Panc1 (cell line): ENCODE data around the gene TPCN1. TPM values are rescaled to one million over a fixed set of nuclear protein-coding genes. Genes with fewer than 3 reads are reported as not detected.

Experiments used
- ATAC-seq: fragments of 200-7000 bp; cut with Tn5 transposase; 2 replicates; pipeline ENCODE4 v1.9.1; 2020; ENCODE audit warnings: mild to moderate bottlenecking, moderate library complexity
- BruUV-seq: library from RNA; stranded (reverse); fragments of 400-500 nt; replicated peaks from 2 replicates; lab custom pipeline; 2021; lab: Mats Ljungman, UMichigan
- CTCF ChIA-PET: fragments of 300-600 bp; sonication (Branson Sonifier 250); formaldehyde crosslinking; loops from one replicate; lab custom pipeline; 2022; ENCODE audit warnings: antibody characterized with exemption; lab: Charles Lee
- POLR2A ChIA-PET: fragments of 300-600 bp; sonication (Branson Sonifier 250); formaldehyde crosslinking; loops from one replicate; lab custom pipeline; 2022; ENCODE audit warnings: antibody characterized with exemption; lab: Charles Lee
- DNase-seq: peaks from one replicate; pipeline ENCODE4 v3.0.0-alpha.2; 2010; ENCODE audit warnings: low read depth, low spot score
- H3K27ac ChIP-seq: 2 replicates; pipeline ENCODE4 v1.5.1; 2011; ENCODE audit warnings: mild to moderate bottlenecking, low read length, inconsistent platforms
- H3K27me3 ChIP-seq: fragments of 200-500 bp; sonication (Bioruptor generic); 2 replicates; pipeline ENCODE4 v1.6.0; 2014; ENCODE audit warnings: low read length, inconsistent platforms; ENCODE audit not compliant: control insufficient read depth, insufficient read depth
- H3K36me3 ChIP-seq: fragments of 200-500 bp; sonication (Bioruptor generic); 2 replicates; pipeline ENCODE4 v1.5.1; 2014; ENCODE audit warnings: inconsistent platforms, mild to moderate bottlenecking, low read length, moderate library complexity; ENCODE audit not compliant: control insufficient read depth, insufficient read depth
- H3K4me1 ChIP-seq: 2 replicates; pipeline ENCODE4 v1.5.1; 2011; ENCODE audit warnings: inconsistent platforms, mild to moderate bottlenecking, low read length, moderate library complexity; ENCODE audit not compliant: control insufficient read depth, insufficient read depth
- H3K4me3 ChIP-seq, 2 experiments: 2 replicates each; pipeline ENCODE4 v1.5.1; 2011 to 2012; ENCODE audit warnings: low read depth in 2 of 2, low read length in 2 of 2, mild to moderate bottlenecking in 2 of 2, inconsistent platforms in 1 of 2, moderate library complexity in 1 of 2
- H3K9me3 ChIP-seq: fragments of 200-500 bp; sonication (Bioruptor generic); 2 replicates; pipeline ENCODE4 v1.5.1; 2014; ENCODE audit warnings: low read depth, mild to moderate bottlenecking, inconsistent platforms, low read length, moderate library complexity; ENCODE audit not compliant: control insufficient read depth, insufficient read depth
- POLR2AphosphoS5 ChIP-seq: IDR thresholded peaks from 2 replicates; pipeline ENCODE4 v1.6.1; 2012; ENCODE audit warnings: mild to moderate bottlenecking, low read depth, low read length, moderate library complexity
- SIN3A ChIP-seq: IDR thresholded peaks from 2 replicates; pipeline ENCODE4 v1.6.1; 2012; ENCODE audit warnings: low read depth, mild to moderate bottlenecking, low read length, moderate library complexity, borderline replicate concordance; ENCODE audit not compliant: insufficient read depth
- TCF7L2 ChIP-seq: IDR thresholded peaks from 2 replicates; pipeline ENCODE4 v1.6.1; 2011; ENCODE audit warnings: mild to moderate bottlenecking, low read depth, low read length, inconsistent platforms
- in situ Hi-C: cut with HindIII; loops from 2 replicates; pipeline ENCODE4 v1.10.0; 2016; ENCODE audit warnings: low sequenced_read_pairs, low pct_unique_long_range_greater_than_20kb
- intact Hi-C: fragments of 100-400 bp; cut with micrococcal nuclease; formaldehyde crosslinking; loops from one replicate; pipeline ENCODE4 v1.10.0; 2022; ENCODE audit not compliant: unreplicated experiment
- total RNA-seq: library from RNA; stranded (reverse); gene quantifications from one replicate; pipeline ENCODE4 v1.2.1, GENCODE V29; 2021; ENCODE audit not compliant: unreplicated experiment
- TF ChIP-seq, protein P1 (sequence below), 2 experiments: IDR thresholded peaks; 2 replicates each; pipeline ENCODE4 v1.6.1; 2011 to 2012; ENCODE audit warnings: low read depth in 2 of 2, control low read depth in 1 of 2, low read length in 1 of 2, mild to moderate bottlenecking in 1 of 2, moderate library complexity in 1 of 2; ENCODE audit not compliant: insufficient read depth in 1 of 2
- TF ChIP-seq, protein P2 (sequence below): fragments of 450-650 bp; IDR thresholded peaks from 2 replicates; pipeline ENCODE4 v1.5.1; 2017; ENCODE audit warnings: mild to moderate bottlenecking

The TPCN1 gene
- total RNA-seq, 1 experiment from 2014 or later, result 75.2 TPM

DNA sequence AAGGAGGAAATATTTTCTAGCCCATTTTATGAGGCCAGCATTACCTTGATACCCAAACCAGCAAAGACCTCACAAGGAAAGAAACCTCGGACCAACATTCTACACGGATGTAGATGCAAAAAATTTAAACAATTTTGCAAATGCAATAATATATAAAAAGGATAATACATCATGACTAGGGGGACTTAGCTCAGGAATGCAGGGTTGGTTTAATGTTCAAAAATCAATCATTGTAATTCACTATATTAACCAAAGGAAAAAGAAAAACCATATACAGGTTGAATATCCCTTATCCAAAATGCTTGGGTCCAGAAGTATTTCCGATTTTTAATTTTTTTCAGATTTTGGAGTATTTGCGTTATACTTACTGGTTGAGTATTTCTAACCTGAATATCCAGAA, 33.0 kb downstream of the TPCN1 start:
- Histone ChIP-seq H3K4me1 (no peaks in the 10 kb centered on the region), H3K27ac (no peak overlapping the region), H3K4me3 (no peak overlapping the region), H3K27me3 (no peaks in the 10 kb centered on the region), H3K36me3 (no peaks in the 10 kb centered on the region), H3K9me3 (peaks cover 6% of the 10 kb centered on the region; the same call in 1 of the 2 replicates)
- intact Hi-C loops, result no loop called here
- in situ Hi-C loops, result no loop called here
- BruUV-seq, result no TSS peak
- ChIA-PET CTCF (no interaction called here), POLR2A (no interaction called here)
- TF ChIP-seq, protein P1, sequence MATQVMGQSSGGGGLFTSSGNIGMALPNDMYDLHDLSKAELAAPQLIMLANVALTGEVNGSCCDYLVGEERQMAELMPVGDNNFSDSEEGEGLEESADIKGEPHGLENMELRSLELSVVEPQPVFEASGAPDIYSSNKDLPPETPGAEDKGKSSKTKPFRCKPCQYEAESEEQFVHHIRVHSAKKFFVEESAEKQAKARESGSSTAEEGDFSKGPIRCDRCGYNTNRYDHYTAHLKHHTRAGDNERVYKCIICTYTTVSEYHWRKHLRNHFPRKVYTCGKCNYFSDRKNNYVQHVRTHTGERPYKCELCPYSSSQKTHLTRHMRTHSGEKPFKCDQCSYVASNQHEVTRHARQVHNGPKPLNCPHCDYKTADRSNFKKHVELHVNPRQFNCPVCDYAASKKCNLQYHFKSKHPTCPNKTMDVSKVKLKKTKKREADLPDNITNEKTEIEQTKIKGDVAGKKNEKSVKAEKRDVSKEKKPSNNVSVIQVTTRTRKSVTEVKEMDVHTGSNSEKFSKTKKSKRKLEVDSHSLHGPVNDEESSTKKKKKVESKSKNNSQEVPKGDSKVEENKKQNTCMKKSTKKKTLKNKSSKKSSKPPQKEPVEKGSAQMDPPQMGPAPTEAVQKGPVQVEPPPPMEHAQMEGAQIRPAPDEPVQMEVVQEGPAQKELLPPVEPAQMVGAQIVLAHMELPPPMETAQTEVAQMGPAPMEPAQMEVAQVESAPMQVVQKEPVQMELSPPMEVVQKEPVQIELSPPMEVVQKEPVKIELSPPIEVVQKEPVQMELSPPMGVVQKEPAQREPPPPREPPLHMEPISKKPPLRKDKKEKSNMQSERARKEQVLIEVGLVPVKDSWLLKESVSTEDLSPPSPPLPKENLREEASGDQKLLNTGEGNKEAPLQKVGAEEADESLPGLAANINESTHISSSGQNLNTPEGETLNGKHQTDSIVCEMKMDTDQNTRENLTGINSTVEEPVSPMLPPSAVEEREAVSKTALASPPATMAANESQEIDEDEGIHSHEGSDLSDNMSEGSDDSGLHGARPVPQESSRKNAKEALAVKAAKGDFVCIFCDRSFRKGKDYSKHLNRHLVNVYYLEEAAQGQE (IDR thresholded peaks at IDR 0.05; ENCODE audit: insufficient read depth in 1 of 2, low read depth in 2 of 2, low read length in 1 of 2), result no peak
- no peak for TF ChIP-seq SIN3A
- TF ChIP-seq, protein P2, sequence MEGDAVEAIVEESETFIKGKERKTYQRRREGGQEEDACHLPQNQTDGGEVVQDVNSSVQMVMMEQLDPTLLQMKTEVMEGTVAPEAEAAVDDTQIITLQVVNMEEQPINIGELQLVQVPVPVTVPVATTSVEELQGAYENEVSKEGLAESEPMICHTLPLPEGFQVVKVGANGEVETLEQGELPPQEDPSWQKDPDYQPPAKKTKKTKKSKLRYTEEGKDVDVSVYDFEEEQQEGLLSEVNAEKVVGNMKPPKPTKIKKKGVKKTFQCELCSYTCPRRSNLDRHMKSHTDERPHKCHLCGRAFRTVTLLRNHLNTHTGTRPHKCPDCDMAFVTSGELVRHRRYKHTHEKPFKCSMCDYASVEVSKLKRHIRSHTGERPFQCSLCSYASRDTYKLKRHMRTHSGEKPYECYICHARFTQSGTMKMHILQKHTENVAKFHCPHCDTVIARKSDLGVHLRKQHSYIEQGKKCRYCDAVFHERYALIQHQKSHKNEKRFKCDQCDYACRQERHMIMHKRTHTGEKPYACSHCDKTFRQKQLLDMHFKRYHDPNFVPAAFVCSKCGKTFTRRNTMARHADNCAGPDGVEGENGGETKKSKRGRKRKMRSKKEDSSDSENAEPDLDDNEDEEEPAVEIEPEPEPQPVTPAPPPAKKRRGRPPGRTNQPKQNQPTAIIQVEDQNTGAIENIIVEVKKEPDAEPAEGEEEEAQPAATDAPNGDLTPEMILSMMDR, result no peak
- TF ChIP-seq TCF7L2, result no peak
- ATAC-seq (no peak), DNase-seq (no peak)

GRCh38 chr12:113257564-113257963, 36.3 kb downstream of the TPCN1 start:
- Histone ChIP-seq H3K36me3 (peaks cover 2% of the 10 kb centered on the region; the same call in 1 of the 2 replicates), H3K27me3 (no peaks in the 10 kb centered on the region), H3K27ac (no peak overlapping the region), H3K4me1 (no peaks in the 10 kb centered on the region), H3K4me3 (no peak overlapping the region), H3K9me3 (peaks cover 6% of the 10 kb centered on the region; the same call in 1 of the 2 replicates)
- ChIA-PET CTCF (interaction anchor here (0.6 kb wide), 2 partner anchors 35 to 466 kb away, joined by 3 to 7 read pairs; no protein-coding TSS in a partner anchor), POLR2A (no interaction called here)
- intact Hi-C loops, result no loop called here
- BruUV-seq, result no TSS peak
- no peak for ATAC-seq
- TF ChIP-seq POLR2AphosphoS5 (no peak), TCF7L2 (no peak), SIN3A (no peak)
- TF ChIP-seq, protein P2, result no peak
- TF ChIP-seq, protein P1 (IDR thresholded peaks at IDR 0.05; ENCODE audit: insufficient read depth in 1 of 2, low read depth in 2 of 2, low read length in 1 of 2), result no peak
- DNase-seq, result no peak
- in situ Hi-C loops, result no loop called here
